ENCODE data around the gene PTGFRN. TPM values are rescaled to one million over a fixed set of nuclear protein-coding genes. Genes with fewer than 3 reads are reported as not detected.

Gene PTGFRN
- total RNA-seq, 1 experiment from 2014 or later, result 38.7 TPM

DNA sequence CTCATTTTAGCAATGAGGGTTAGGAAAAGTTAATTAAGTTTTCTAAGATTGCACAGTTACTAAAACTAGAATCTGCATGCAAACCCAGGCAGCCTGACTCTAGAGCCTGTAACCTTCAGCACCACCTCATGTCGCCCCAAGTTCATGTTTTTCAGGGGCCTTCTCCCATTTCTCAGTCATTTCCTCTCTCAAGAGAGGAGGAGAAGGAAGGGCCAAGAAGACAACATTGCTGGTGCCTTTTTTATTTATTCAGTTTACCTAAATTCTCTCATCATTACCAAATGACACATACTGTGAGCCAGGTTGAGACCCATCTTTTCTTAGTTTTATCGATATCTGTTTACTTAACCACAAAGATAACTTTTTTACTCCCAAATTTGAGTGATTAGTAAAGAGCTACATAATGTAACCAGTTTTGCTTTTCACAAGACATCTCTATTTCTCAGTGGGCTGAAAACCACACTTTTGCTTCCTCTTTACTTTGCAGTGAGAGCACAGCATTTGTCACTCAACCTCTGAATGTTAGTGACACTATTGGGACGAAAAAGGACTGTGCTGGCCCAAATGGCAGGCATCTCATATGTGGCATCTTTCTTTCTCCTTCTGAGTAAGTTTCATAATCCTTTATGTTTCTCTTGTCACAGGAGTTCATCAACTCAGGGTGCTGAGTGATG is 91.7 kb downstream of the PTGFRN start, which contains the start of gene CD101 (continued):
- no peak for TF ChIP-seq OVOL2 (CRISPR knock-in tag; IDR thresholded peaks at IDR 0.05; ENCODE audit: borderline replicate concordance)
- TF ChIP-seq KAT7 (CRISPR knock-in tag; IDR thresholded peaks at IDR 0.05; ENCODE audit: borderline replicate concordance), result no peak
- no peak for TF ChIP-seq SOX15 (CRISPR knock-in tag; IDR thresholded peaks at IDR 0.05)

DNA sequence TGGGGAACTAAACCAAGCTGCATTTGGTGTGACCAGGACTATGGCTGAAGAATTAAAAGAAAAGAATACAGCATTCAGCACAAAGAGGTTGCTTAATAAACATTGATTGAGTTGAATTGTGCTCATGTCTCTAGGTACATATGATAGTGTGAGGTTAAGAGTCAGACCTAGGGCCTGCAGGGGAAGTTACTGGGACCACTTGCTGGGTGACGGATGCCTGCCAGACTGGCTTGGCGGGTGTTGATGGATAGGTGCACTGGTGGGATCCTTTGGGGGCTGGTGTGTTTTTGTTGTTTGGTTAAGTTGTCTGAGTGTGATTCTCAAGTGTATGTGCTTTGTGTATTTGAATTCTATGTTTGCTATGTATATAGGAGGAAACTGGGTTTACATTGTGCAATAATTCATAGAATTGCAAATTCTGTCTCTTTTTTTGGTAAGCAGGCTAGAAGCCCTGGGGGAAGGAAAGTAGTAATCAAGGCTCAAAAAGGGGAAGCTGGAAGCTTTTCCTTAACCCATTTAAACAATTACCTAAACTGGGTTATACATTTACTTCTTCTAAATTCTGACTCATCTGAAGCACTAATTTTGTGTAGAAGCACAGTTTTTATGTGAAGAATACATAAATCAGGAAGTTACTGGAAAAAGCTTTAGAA is 93.6 kb downstream of the PTGFRN start:
- DNase-seq (ENCODE audit: low spot score) (no peak), ATAC-seq (peak; percentile 78)
- TF ChIP-seq JUN (CRISPR knock-in tag; IDR thresholded peaks at IDR 0.05) (no peak), ZNF396 (CRISPR knock-in tag; IDR thresholded peaks at IDR 0.05; ENCODE audit: borderline replicate concordance) (no peak), FOXJ3 (CRISPR knock-in tag; IDR thresholded peaks at IDR 0.05; ENCODE audit: borderline replicate concordance) (no peak), NFATC4 (CRISPR knock-in tag; IDR thresholded peaks at IDR 0.05) (no peak), NR3C1 (CRISPR knock-in tag; conservative IDR thresholded peaks at IDR 0.05; ENCODE audit: low read depth) (no peak), GTF2I (CRISPR knock-in tag; conservative IDR thresholded peaks at IDR 0.05) (no peak), ATF1 (CRISPR knock-in tag; IDR thresholded peaks at IDR 0.05) (no peak), TEAD4 (CRISPR knock-in tag; IDR thresholded peaks at IDR 0.05) (no peak), MXD4 (CRISPR knock-in tag; IDR thresholded peaks at IDR 0.05; ENCODE audit: borderline replicate concordance) (no peak), RELA (CRISPR knock-in tag; IDR thresholded peaks at IDR 0.05; ENCODE audit: borderline replicate concordance) (no peak)
- TF ChIP-seq, protein P1, sequence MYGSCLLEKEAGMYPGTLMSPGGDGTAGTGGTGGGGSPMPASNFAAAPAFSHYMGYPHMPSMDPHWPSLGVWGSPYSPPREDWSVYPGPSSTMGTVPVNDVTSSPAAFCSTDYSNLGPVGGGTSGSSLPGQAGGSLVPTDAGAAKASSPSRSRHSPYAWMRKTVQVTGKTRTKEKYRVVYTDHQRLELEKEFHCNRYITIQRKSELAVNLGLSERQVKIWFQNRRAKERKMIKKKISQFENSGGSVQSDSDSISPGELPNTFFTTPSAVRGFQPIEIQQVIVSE (CRISPR knock-in tag; IDR thresholded peaks at IDR 0.05; ENCODE audit: borderline replicate concordance), result no peak
- TF ChIP-seq, protein P2, sequence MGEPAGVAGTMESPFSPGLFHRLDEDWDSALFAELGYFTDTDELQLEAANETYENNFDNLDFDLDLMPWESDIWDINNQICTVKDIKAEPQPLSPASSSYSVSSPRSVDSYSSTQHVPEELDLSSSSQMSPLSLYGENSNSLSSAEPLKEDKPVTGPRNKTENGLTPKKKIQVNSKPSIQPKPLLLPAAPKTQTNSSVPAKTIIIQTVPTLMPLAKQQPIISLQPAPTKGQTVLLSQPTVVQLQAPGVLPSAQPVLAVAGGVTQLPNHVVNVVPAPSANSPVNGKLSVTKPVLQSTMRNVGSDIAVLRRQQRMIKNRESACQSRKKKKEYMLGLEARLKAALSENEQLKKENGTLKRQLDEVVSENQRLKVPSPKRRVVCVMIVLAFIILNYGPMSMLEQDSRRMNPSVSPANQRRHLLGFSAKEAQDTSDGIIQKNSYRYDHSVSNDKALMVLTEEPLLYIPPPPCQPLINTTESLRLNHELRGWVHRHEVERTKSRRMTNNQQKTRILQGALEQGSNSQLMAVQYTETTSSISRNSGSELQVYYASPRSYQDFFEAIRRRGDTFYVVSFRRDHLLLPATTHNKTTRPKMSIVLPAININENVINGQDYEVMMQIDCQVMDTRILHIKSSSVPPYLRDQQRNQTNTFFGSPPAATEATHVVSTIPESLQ (CRISPR knock-in tag; IDR thresholded peaks at IDR 0.05), result no peak
- TF ChIP-seq, protein P3, sequence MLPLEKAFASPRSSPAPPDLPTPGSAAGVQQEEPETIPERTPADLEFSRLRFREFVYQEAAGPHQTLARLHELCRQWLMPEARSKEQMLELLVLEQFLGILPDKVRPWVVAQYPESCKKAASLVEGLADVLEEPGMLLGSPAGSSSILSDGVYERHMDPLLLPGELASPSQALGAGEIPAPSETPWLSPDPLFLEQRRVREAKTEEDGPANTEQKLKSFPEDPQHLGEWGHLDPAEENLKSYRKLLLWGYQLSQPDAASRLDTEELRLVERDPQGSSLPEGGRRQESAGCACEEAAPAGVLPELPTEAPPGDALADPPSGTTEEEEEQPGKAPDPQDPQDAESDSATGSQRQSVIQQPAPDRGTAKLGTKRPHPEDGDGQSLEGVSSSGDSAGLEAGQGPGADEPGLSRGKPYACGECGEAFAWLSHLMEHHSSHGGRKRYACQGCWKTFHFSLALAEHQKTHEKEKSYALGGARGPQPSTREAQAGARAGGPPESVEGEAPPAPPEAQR (CRISPR knock-in tag; IDR thresholded peaks at IDR 0.05), result no peak
- TF ChIP-seq, protein P4, sequence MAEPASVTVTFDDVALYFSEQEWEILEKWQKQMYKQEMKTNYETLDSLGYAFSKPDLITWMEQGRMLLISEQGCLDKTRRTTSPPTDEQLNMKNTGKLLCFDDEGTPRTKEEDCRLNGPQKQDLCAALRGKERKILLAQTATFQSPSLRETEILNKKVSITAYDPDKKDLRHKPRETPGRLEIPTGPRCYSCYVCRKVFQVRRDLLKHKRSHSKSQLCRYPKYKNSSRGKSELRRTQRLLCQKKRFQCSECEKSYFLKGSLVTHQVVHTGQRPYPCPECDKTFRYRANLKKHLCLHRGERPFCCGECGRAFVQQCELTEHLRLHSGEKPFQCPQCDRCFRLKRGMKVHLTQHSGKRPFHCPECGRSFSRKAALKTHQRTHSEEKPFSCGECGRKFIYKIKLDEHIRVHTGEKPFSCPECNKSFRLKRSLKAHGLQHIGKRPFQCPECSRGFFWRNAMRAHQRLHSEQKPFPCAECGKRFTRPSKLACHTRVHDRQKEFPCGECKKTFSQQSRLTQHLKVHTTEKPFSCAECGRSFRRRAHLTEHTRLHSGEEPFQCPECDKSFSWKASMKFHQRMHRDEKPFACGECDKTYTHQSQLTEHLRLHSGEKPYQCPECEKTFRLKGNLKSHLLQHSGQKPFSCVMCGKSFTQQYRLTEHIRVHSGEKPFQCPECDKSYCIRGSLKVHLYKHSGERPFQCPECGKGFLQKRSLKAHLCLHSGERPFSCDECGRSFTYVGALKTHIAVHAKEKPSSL (CRISPR knock-in tag; conservative IDR thresholded peaks at IDR 0.05), result no peak
- TF ChIP-seq, protein P5, sequence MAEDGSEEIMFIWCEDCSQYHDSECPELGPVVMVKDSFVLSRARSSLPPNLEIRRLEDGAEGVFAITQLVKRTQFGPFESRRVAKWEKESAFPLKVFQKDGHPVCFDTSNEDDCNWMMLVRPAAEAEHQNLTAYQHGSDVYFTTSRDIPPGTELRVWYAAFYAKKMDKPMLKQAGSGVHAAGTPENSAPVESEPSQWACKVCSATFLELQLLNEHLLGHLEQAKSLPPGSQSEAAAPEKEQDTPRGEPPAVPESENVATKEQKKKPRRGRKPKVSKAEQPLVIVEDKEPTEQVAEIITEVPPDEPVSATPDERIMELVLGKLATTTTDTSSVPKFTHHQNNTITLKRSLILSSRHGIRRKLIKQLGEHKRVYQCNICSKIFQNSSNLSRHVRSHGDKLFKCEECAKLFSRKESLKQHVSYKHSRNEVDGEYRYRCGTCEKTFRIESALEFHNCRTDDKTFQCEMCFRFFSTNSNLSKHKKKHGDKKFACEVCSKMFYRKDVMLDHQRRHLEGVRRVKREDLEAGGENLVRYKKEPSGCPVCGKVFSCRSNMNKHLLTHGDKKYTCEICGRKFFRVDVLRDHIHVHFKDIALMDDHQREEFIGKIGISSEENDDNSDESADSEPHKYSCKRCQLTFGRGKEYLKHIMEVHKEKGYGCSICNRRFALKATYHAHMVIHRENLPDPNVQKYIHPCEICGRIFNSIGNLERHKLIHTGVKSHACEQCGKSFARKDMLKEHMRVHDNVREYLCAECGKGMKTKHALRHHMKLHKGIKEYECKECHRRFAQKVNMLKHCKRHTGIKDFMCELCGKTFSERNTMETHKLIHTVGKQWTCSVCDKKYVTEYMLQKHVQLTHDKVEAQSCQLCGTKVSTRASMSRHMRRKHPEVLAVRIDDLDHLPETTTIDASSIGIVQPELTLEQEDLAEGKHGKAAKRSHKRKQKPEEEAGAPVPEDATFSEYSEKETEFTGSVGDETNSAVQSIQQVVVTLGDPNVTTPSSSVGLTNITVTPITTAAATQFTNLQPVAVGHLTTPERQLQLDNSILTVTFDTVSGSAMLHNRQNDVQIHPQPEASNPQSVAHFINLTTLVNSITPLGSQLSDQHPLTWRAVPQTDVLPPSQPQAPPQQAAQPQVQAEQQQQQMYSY (CRISPR knock-in tag; IDR thresholded peaks at IDR 0.05), result no peak
- TF ChIP-seq, protein P6, sequence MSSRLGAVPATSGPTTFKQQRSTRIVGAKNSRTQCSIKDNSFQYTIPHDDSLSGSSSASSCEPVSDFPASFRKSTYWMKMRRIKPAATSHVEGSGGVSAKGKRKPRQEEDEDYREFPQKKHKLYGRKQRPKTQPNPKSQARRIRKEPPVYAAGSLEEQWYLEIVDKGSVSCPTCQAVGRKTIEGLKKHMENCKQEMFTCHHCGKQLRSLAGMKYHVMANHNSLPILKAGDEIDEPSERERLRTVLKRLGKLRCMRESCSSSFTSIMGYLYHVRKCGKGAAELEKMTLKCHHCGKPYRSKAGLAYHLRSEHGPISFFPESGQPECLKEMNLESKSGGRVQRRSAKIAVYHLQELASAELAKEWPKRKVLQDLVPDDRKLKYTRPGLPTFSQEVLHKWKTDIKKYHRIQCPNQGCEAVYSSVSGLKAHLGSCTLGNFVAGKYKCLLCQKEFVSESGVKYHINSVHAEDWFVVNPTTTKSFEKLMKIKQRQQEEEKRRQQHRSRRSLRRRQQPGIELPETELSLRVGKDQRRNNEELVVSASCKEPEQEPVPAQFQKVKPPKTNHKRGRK (CRISPR knock-in tag; IDR thresholded peaks at IDR 0.05; ENCODE audit: borderline replicate concordance), result no peak
- Mint-ChIP-seq H3K4me3 (no peak overlapping the region), H3K27me3 (ENCODE audit: low read depth) (no peaks in the 10 kb centered on the region), H3K27ac (peak overlapping the region; percentile 22), H3K9me3 (no peaks in the 10 kb centered on the region), H3K4me1 (peaks cover 42% of the 10 kb centered on the region), H3K36me3 (no peaks in the 10 kb centered on the region)
- POLR2A ChIA-PET, result no interaction called here
- CTCF ChIA-PET, result interaction anchor here (0.5 to 0.6 kb wide), 2 partner anchors 36 to 447 kb away, joined by 3 to 6 read pairs; no protein-coding TSS in a partner anchor

Measured in WTC11 (cell line).